IMR-90 (cell line): Measurements from ENCODE around the gene CEBPB. TPM values are rescaled to one million over a fixed set of nuclear protein-coding genes. Genes with fewer than 3 reads are reported as not detected.

Experiments used
- ATAC-seq: fragments of 200-7000 bp; cut with Tn5 transposase; 2 replicates; pipeline ENCODE4 v1.9.1; 2020; ENCODE audit warnings: low read depth, mild to moderate bottlenecking, moderate library complexity
- BruUV-seq: library from RNA; stranded (reverse); fragments of 400-500 nt; replicated peaks from 2 replicates; lab custom pipeline; 2021; lab: Mats Ljungman, UMichigan
- CTCF ChIA-PET: fragments of 300-600 bp; formaldehyde crosslinking; extraction: SDS; loops from one replicate; lab custom pipeline; 2021; ENCODE audit warnings: antibody characterized with exemption; lab: Yijun Ruan, JAX
- POLR2A ChIA-PET: fragments of 300-600 bp; sonication (Branson Sonifier 250); formaldehyde crosslinking; loops from one replicate; lab custom pipeline; 2022; ENCODE audit warnings: antibody characterized with exemption; ENCODE audit not compliant: unreplicated experiment; lab: Charles Lee
- DNase-seq: peaks from one replicate; pipeline ENCODE4 v3.0.0; 2013
- H2AFZ ChIP-seq: replicated peaks from 2 replicates; pipeline ENCODE3; 2013; ENCODE audit warnings: low read length, mild to moderate bottlenecking; ENCODE audit not compliant: poor library complexity
- H2AK5ac ChIP-seq: 2 replicates; pipeline ENCODE4 v1.6.1; 2013; ENCODE audit warnings: low read depth, low read length, inconsistent platforms
- H2AK9ac ChIP-seq: replicated peaks from 2 replicates; pipeline ENCODE3; 2013; ENCODE audit warnings: mild to moderate bottlenecking, low read depth, low read length, moderate library complexity; ENCODE audit not compliant: poor library complexity
- H2BK120ac ChIP-seq: 2 replicates; pipeline ENCODE4 v1.6.1; 2013; ENCODE audit warnings: low read depth, low read length, inconsistent platforms
- H2BK15ac ChIP-seq: 3 replicates; pipeline ENCODE4 v1.6.1; 2013; ENCODE audit warnings: low read depth, low read length, inconsistent platforms
- H2BK20ac ChIP-seq: 2 replicates; pipeline ENCODE4 v1.6.1; 2013; ENCODE audit warnings: low read depth, mild to moderate bottlenecking, inconsistent platforms, low read length, moderate library complexity
- H2BK5ac ChIP-seq: 2 replicates; pipeline ENCODE4 v1.6.1; 2013; ENCODE audit warnings: mild to moderate bottlenecking, low read depth, low read length, inconsistent platforms; ENCODE audit not compliant: poor library complexity, severe bottlenecking
- H3K14ac ChIP-seq: replicated peaks from 2 replicates; pipeline ENCODE4 v1.6.1; 2013; ENCODE audit warnings: low read depth, low read length, inconsistent platforms
- H3K18ac ChIP-seq: 2 replicates; pipeline ENCODE4 v1.6.1; 2013; ENCODE audit warnings: low read depth, low read length, control low read depth
- H3K23ac ChIP-seq: 2 replicates; pipeline ENCODE4 v1.6.1; 2013; ENCODE audit warnings: low read depth, low read length, inconsistent platforms
- H3K27ac ChIP-seq: 2 replicates; pipeline ENCODE4 v1.5.1; 2013; ENCODE audit warnings: mild to moderate bottlenecking, control low read depth, low read length; ENCODE audit not compliant: insufficient read depth
- H3K27me3 ChIP-seq: 2 replicates; pipeline ENCODE4 v1.6.1; 2013; ENCODE audit warnings: low read length; ENCODE audit not compliant: control insufficient read depth, insufficient read depth
- H3K36me3 ChIP-seq: 2 replicates; pipeline ENCODE4 v1.6.1; 2013; ENCODE audit warnings: low read length, mixed read lengths; ENCODE audit not compliant: control insufficient read depth, insufficient read depth
- H3K4ac ChIP-seq: 2 replicates; pipeline ENCODE4 v1.6.1; 2013; ENCODE audit warnings: low read depth, low read length, inconsistent platforms
- H3K4me1 ChIP-seq: 2 replicates; pipeline ENCODE4 v1.6.1; 2013; ENCODE audit warnings: low read length, mixed read lengths; ENCODE audit not compliant: control insufficient read depth, insufficient read depth
- H3K4me2 ChIP-seq: 2 replicates; pipeline ENCODE4 v1.6.1; 2013; ENCODE audit warnings: low read depth, mild to moderate bottlenecking, control low read depth, low read length, moderate library complexity
- H3K4me3 ChIP-seq: 2 replicates; pipeline ENCODE4 v1.5.1; 2013; ENCODE audit warnings: low read depth, mild to moderate bottlenecking, control low read depth, low read length, moderate library complexity; ENCODE audit not compliant: insufficient read depth
- H3K56ac ChIP-seq: 2 replicates; pipeline ENCODE4 v1.6.1; 2013; ENCODE audit warnings: low read length, inconsistent platforms; ENCODE audit not compliant: insufficient read depth; ENCODE audit errors: extremely low read depth
- H3K79me1 ChIP-seq, 2 experiments: 2 replicates each; pipeline ENCODE4 v1.6.1; 2013; ENCODE audit warnings: low read length in 2 of 2, inconsistent platforms in 1 of 2, low read depth in 1 of 2
- H3K9ac ChIP-seq: 2 replicates; pipeline ENCODE4 v1.6.1; 2013; ENCODE audit warnings: low read depth, low read length, control low read depth
- H3K9me1 ChIP-seq: 2 replicates; pipeline ENCODE4 v1.6.1; 2013; ENCODE audit warnings: low read length, inconsistent platforms; ENCODE audit not compliant: insufficient read depth
- H3K9me3 ChIP-seq: 2 replicates; pipeline ENCODE4 v1.6.1; 2013; ENCODE audit warnings: low read length; ENCODE audit not compliant: control insufficient read depth, insufficient read depth
- H4K20me1 ChIP-seq: 2 replicates; pipeline ENCODE4 v1.6.1; 2013; ENCODE audit warnings: low read length, inconsistent platforms; ENCODE audit not compliant: insufficient read depth
- H4K5ac ChIP-seq: 2 replicates; pipeline ENCODE4 v1.6.1; 2013; ENCODE audit warnings: mild to moderate bottlenecking, low read depth, low read length, control low read depth
- H4K8ac ChIP-seq, 2 experiments: 2 replicates each; pipeline ENCODE4 v1.6.1; 2013; ENCODE audit warnings: low read depth in 2 of 2, low read length in 2 of 2, control low read depth in 1 of 2, inconsistent platforms in 1 of 2
- H4K91ac ChIP-seq: 2 replicates; pipeline ENCODE4 v1.6.1; 2013; ENCODE audit warnings: low read depth, low read length, inconsistent platforms; ENCODE audit not compliant: insufficient read depth
- BHLHE40 ChIP-seq: fragments of 150-350 bp; IDR thresholded peaks from 2 replicates; pipeline ENCODE4 v1.6.1; 2016; ENCODE audit warnings: mild to moderate bottlenecking, low read depth, low read length
- CEBPB ChIP-seq: IDR thresholded peaks from 2 replicates; pipeline ENCODE4 v1.6.1; 2012; ENCODE audit warnings: low read depth, low read length, improper control_type of control experiment
- CHD1 ChIP-seq: IDR thresholded peaks from 2 replicates; pipeline ENCODE4 v1.6.1; 2012; ENCODE audit warnings: low read depth, low read length, improper control_type of control experiment
- ELK1 ChIP-seq: fragments of 150-350 bp; IDR thresholded peaks from 2 replicates; pipeline ENCODE4 v1.6.1; 2016; ENCODE audit warnings: low read depth, mild to moderate bottlenecking, low read length, moderate library complexity, borderline replicate concordance
- FOS ChIP-seq: fragments of 150-350 bp; IDR thresholded peaks from 2 replicates; pipeline ENCODE4 v1.6.1; 2016; ENCODE audit warnings: low read depth, low read length
- MAFK ChIP-seq: IDR thresholded peaks from 2 replicates; pipeline ENCODE4 v1.6.1; 2012; ENCODE audit warnings: low read depth, low read length, improper control_type of control experiment
- MAZ ChIP-seq: IDR thresholded peaks from 2 replicates; pipeline ENCODE4 v1.6.1; 2012; ENCODE audit warnings: low read depth, mild to moderate bottlenecking, low read length, improper control_type of control experiment, moderate library complexity, borderline replicate concordance
- MXI1 ChIP-seq: IDR thresholded peaks from 2 replicates; pipeline ENCODE4 v1.6.1; 2012; ENCODE audit warnings: low read depth, mild to moderate bottlenecking, low read length, moderate library complexity, borderline replicate concordance
- NFE2L2 ChIP-seq: fragments of 150-350 bp; IDR thresholded peaks from 2 replicates; pipeline ENCODE4 v1.6.1; 2016; ENCODE audit warnings: low read depth, mild to moderate bottlenecking, low read length
- POLR2A ChIP-seq: IDR thresholded peaks from 2 replicates; pipeline ENCODE4 v1.6.1; 2012; ENCODE audit warnings: mild to moderate bottlenecking, low read depth, low read length
- RAD21 ChIP-seq: IDR thresholded peaks from 2 replicates; pipeline ENCODE4 v1.6.1; 2012; ENCODE audit warnings: low read length, improper control_type of control experiment
- RCOR1 ChIP-seq: IDR thresholded peaks from 2 replicates; pipeline ENCODE4 v1.6.1; 2012; ENCODE audit warnings: mild to moderate bottlenecking, low read length, improper control_type of control experiment; ENCODE audit not compliant: insufficient replicate concordance
- RFX5 ChIP-seq: IDR thresholded peaks from 2 replicates; pipeline ENCODE4 v1.8.0; 2012; ENCODE audit warnings: low read depth, mild to moderate bottlenecking, low read length, moderate library complexity
- SMC3 ChIP-seq: fragments of 150-350 bp; IDR thresholded peaks from 2 replicates; pipeline ENCODE4 v1.6.1; 2016; ENCODE audit warnings: low read depth, mild to moderate bottlenecking, antibody characterized with exemption, low read length, moderate library complexity
- USF2 ChIP-seq: fragments of 150-350 bp; IDR thresholded peaks from 2 replicates; pipeline ENCODE4 v1.6.1; 2017; ENCODE audit warnings: mild to moderate bottlenecking, antibody characterized with exemption, low read length, low read depth
- WGBS, 2 experiments: methylation state at CpG; one replicate each; pipeline versions ENCODE4 v1.1.5 to v1.1.7; 2013; ENCODE audit warnings: missing lambda C conversion rate in 2 of 2; ENCODE audit not compliant: insufficient read length in 1 of 2; ENCODE audit errors: extremely low coverage in 2 of 2; 5-methylcytosine and 5-hydroxymethylcytosine counted together
- dilution Hi-C: fragments of 300-500 bp; cut with HindIII; formaldehyde crosslinking; loops from one replicate; pipeline ENCODE4 v1.14.3; 2018; ENCODE audit warnings: low sequenced_read_pairs; ENCODE audit not compliant: unreplicated experiment
- in situ Hi-C: fragments of 300-500 bp; cut with MboI; formaldehyde crosslinking; loops from 3 replicates; pipeline ENCODE4 v1.14.3; 2019; ENCODE audit warnings: low sequenced_read_pairs, inconsistent platforms, mixed read lengths
- intact Hi-C: fragments of 100-400 bp; cut with micrococcal nuclease; formaldehyde crosslinking; loops from 2 replicates; pipeline ENCODE4 v1.10.0; 2022
- polyA plus RNA-seq, 3 experiments: library from polyadenylated mRNA; depleted of rRNA; stranded (reverse); fragments of >200 nt; gene quantifications; 2 replicates each; pipeline ENCODE4 v1.2.3, GENCODE V29; 2012; ENCODE audit warnings: low replicate concordance in 1 of 3
- total RNA-seq: library from RNA; depleted of rRNA; stranded (reverse); fragments of >200 nt; gene quantifications from 2 replicates; pipeline ENCODE4 v1.2.3, GENCODE V29; 2012
- TF ChIP-seq, protein P1 (sequence below): conservative IDR thresholded peaks from 2 replicates; pipeline ENCODE4 v1.5.1; 2012; ENCODE audit warnings: mild to moderate bottlenecking, low read depth, low read length, improper control_type of control experiment

The CEBPB gene
- total and polyA plus RNA-seq, 2 of the 4 experiments (the other 2 are of a cell fraction): 3.4 to 17.4 TPM

DNA sequence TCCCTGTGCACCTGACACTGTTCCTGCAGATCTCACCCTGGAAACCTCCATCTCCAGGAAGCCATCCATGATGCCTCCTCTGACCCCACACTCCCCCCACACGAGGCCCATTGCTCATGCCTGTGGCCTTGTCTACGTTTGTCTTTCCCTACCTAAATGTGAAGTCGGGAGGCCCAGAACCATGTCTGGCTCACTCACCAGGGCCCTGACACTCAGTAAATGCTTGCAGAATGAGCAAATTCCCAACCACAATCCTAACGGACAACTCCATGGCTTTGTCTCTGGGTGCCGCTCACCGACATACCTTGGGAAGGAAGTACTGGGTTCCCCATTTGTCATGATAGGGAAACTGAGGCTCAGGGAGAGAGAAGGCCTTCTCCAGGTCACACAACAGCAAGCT lies 44.4 kb upstream of the CEBPB start:
- DNase-seq: peak; percentile 53

More for the DNA sequence above, 44.4 kb upstream of the CEBPB start:
- H2BK15ac ChIP-seq: peak overlapping the region; percentile 7; the same call in 1 of the 3 replicates
- peak overlapping the region; percentile 22; the same call in 1 of the 2 replicates for H3K23ac ChIP-seq
- H3K36me3 ChIP-seq: peaks cover 51% of the 10 kb centered on the region
- peak overlapping the region in 1 of 2 experiments; percentile 85; a peak in 3 of 4 replicates for H4K8ac ChIP-seq
- peaks cover 42% of the 10 kb centered on the region for H3K9me1 ChIP-seq
- no peak overlapping the region for H3K56ac ChIP-seq
- dilution Hi-C loops (no loop called here), intact Hi-C loops (no loop called here), in situ Hi-C loops (no loop called here)
- H4K5ac ChIP-seq: peak overlapping the region; percentile 84; the same call in 1 of the 2 replicates
- H2AFZ ChIP-seq: peak overlapping the region; percentile 36
- WGBS, 2 experiments: 57% methylated on average over 3 of the region's 6 CpGs; no CpG with 5 or more reads in 1 of the 2 experiments
- peak overlapping the region; percentile 38 for H3K27ac ChIP-seq
- H3K4me3 ChIP-seq: no peak overlapping the region
- peak overlapping the region; percentile 48; the same call in 1 of the 2 replicates for H3K18ac ChIP-seq
- H3K4ac ChIP-seq: peak overlapping the region; percentile 81
- peak overlapping the region; percentile 88 for H2AK5ac ChIP-seq
- peak overlapping the region; percentile 75 for H3K14ac ChIP-seq
- no peak overlapping the region for H3K9ac ChIP-seq
- peaks cover 35% of the 10 kb centered on the region for H3K4me1 ChIP-seq
- peak overlapping the region; percentile 91 for H2AK9ac ChIP-seq
- H2BK120ac ChIP-seq: peak overlapping the region; percentile 60; the same call in 1 of the 2 replicates
- CTCF ChIA-PET: no interaction called here
- H3K9me3 ChIP-seq: no peaks in the 10 kb centered on the region
- H3K79me1 ChIP-seq: peaks cover 27 to 82% of the 10 kb centered on the region in 2 experiments
- H3K27me3 ChIP-seq: no peaks in the 10 kb centered on the region
- BruUV-seq: no TSS peak
- peaks cover 72% of the 10 kb centered on the region for H4K20me1 ChIP-seq
- POLR2A ChIA-PET: no interaction called here
- no peak overlapping the region for H3K4me2 ChIP-seq
- TF ChIP-seq NFE2L2 (no peak), MXI1 (no peak), RFX5 (no peak), ELK1 (no peak), MAZ (no peak), POLR2A (no peak), RCOR1 (no peak), MAFK (no peak), SMC3 (no peak), BHLHE40 (no peak), CEBPB (no peak), FOS (no peak), USF2 (no peak), RAD21 (no peak), CHD1 (no peak)
- TF ChIP-seq, protein P1, sequence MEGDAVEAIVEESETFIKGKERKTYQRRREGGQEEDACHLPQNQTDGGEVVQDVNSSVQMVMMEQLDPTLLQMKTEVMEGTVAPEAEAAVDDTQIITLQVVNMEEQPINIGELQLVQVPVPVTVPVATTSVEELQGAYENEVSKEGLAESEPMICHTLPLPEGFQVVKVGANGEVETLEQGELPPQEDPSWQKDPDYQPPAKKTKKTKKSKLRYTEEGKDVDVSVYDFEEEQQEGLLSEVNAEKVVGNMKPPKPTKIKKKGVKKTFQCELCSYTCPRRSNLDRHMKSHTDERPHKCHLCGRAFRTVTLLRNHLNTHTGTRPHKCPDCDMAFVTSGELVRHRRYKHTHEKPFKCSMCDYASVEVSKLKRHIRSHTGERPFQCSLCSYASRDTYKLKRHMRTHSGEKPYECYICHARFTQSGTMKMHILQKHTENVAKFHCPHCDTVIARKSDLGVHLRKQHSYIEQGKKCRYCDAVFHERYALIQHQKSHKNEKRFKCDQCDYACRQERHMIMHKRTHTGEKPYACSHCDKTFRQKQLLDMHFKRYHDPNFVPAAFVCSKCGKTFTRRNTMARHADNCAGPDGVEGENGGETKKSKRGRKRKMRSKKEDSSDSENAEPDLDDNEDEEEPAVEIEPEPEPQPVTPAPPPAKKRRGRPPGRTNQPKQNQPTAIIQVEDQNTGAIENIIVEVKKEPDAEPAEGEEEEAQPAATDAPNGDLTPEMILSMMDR: no peak
- H4K91ac ChIP-seq: peak overlapping the region; percentile 61
- H2BK20ac ChIP-seq: peak overlapping the region; percentile 43; the same call in 1 of the 2 replicates
- no peak for ATAC-seq
- peak overlapping the region; percentile 87 for H2BK5ac ChIP-seq
